Activated CD4-positive, alpha-beta T cell treated with anti-CD3 and anti-CD28 coated beads, Interleukin-2, amount 50 U/mL, for 1 hour (primary cell): ENCODE results near the gene SYNCRIP.
"Not testable (repeated sequence)": the region's sequence is repeated elsewhere in the genome, so short reads cannot be mapped to it uniquely, and the experiment has no call there.

Experiments
- DNase-seq: peaks from one replicate; pipeline ENCODE4 v3.0.0-alpha.2; 2020

Gene SYNCRIP

DNA sequence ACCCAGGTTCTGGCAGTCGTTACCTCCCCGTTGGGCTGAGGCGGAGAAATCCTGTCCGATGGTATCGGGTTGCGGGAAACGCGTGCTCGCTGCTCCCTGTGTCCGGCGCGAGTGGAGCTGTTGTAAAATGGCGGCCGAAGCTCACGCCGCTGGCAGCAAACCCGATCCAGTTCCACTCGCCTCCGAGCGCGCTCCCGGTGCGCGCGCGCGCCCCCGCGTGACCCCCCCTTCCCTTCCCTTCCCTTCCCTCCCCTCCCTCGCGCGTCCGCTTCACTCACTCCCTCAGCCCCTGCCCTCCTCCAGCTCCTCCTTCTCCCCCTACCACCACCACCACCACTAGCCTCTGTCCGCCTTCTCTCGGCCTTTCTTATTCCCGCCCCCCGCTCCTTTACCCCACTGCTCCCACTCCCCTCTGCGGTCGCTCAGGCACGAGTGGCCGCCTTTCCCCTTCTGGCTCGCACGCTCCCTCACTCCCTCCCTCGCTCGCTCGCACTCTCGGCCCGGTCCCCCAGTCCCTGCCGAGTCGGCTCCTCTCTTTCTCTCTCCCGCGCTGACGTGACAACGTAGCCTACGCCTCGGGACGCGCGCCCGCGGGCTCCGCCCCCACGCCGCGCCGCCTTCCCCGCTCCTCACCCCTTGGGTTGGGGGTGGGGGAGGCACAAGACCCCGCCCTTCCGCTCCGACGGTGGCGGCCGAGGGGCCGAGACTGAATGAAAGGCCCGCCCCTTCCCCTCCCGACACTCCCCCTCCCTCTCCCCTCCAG lies at the start of gene SYNCRIP:
TSS of gene SYNCRIP (minus strand) at position 113 of the 763 bp plus-strand sequence. CDS start 1,447 bp downstream, outside the sequence.
- DNase-seq, result peak; percentile 96

- DNase-seq, result no peak
Measured at GRCh38 chr6:85691478-85691877, 48.8 kb upstream of the SYNCRIP start.

DNA sequence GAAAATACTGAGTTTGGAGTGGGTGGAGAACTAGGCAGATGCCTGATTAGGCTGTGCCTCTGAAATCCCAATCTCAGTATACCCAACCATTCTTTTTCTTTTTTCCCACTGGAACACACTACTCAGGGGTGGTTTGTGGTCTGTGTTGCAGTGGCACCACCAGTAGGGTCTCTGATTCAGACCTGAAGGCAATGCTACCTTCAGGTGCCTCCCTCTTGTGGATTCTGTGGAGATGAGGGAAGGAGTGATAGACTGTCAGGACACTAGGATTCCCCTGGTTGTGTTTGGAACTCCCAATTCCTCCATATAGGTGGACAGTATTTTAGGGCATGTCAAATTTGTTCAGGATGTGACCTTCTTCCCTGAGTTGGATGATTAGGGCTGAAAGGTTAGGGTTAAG lies 47.4 kb upstream of the SYNCRIP start:
- no peak for DNase-seq

- no peak for DNase-seq
Measured at GRCh38 chr6:85685713-85686112, 43.0 kb upstream of the SYNCRIP start.

DNA sequence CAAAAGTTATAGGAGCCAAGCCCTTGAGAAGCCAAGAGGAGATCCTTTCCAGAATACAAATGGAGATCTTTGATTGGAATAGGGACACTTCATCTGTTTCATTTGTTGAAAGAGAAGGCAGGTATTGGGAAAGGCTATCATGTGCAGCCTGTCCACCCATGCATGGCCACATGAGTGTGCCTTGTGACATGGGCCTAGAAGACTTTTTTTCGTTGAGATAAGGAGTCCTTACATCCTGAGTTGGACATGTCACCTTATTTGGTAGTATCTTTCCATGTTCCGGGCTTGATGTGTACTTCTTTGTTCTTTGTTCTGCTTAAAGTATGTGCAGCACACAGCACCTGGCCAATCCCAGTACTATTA lies 42.1 kb upstream of the SYNCRIP start:
- DNase-seq, result no peak

- no peak for DNase-seq
Measured at GRCh38 chr6:85684133-85684808, 41.6 kb upstream of the SYNCRIP start.

DNA sequence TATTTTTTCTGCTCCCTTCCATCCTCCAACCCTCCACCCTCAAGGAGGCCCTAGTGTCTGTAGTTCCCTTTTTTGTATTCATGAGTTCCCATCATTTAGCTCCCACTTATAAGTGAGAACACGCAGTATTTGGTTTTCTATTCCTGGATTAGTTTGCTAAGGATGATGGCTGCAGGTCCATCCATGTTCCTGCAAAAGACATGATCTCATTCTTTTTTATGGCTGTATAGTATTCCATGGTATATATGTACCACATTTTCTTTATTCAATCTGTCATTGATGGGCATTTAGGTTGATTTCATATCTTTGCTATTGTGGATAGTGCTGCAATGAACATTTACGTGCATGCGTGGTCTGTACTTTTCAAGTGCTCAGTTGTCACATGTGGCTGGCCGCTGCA lies 39.2 kb upstream of the SYNCRIP start:
- DNase-seq, result not testable (repeated sequence)

- no peak for DNase-seq
Measured at GRCh38 chr6:85680388-85680787, 37.7 kb upstream of the SYNCRIP start.

GRCh38 chr6:85679445-85680123 lies 36.9 kb upstream of the SYNCRIP start:
- DNase-seq, result no peak

GRCh38 chr6:85678602-85679444 lies 36.1 kb upstream of the SYNCRIP start:
- DNase-seq, result peak; percentile 98

DNA sequence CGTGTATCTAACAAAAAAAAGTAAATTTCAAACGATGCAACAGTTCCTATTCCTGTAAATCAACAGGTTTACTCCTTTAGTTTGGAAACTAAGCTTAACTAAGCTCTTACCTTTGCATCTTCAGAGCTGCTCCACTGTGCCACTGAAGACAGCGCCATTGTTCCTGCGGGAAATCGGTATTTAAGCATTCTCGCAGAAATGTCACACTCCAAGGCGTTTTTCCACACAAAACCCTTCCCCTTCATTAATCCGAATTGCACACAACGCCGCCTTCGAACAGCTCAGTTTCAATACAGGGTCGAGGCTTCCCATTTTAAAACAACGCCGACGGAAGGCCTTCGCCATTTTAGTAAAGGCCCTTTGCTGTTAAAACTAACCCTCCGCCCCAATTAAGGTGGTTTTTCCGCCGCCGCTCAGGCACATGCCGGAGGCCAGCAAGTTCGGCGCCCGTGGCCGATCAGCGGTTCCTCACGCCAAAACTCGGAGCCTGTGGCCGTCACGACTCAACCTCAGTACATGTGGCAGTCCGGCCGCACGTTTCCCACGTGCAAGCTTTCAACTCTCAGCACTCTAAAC lies 35.4 kb upstream of the SYNCRIP start:
- no peak for DNase-seq

- DNase-seq, result no peak
Measured at GRCh38 chr6:85677234-85677956, 34.7 kb upstream of the SYNCRIP start.

DNA sequence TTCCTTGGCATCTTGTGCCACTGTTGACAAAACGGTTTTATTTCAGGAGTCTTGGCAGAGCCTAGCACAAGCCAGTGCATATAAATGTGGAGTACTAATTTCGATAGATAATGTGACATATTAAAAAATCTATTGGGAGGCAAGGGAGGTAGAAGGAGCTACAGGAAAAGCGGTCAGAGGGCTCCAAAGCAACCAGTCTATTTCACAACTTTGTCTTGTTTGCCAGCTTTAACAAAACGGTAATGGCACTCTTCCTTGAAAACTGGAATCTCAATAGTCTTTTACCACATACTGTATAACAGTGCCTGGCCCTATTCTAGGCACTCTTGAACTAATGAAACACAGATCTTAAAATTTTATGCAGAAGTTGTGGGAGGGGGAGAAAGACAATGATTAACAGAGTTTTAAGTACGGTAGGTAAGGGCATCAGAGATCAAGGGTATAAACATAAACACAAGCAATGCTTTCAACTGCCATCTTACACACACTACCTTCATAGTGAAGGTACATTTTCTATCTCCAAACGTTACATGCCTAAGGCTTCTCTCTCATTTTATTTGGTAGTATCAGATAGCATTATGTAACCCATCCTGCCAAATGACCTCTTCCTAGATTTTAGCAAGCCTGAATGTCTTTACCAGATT lies 33.5 kb upstream of the SYNCRIP start:
- DNase-seq, result no peak

DNA sequence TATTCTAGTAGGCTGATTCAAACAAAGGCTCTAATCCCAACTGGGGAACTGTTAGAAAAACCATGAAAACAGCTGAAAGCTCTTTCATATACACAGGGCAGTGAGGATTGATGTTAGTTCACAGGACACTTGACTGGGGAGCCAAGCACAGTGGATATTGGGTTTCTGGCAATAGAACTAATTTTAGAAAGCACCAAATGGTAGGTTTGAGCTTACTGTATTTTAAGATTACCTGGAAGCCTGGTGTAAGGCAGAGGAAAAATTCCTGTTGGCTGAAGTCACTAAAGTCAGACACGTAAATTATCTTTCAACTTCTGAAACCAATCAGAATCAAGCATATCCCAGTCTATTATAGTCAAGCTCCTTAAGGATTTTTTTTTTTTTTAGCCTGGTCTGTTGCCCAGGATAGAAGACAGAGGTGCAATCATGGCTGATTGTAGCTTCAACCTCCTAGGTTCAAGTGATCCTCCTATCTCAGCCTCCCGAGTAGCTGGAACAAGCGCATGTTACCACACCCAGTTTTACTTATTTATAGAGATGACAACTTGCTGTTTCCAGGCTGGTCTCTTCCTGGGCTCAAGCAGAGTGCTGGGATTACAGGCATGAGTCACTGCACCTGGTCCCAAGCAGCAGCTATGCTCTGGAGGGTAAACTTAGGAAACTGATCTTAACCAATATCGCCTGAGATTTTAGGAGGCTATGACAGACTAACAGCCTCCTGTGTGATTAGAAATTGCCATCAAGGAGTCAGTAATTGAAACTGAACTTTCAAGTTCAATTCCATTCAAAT lies 32.5 kb upstream of the SYNCRIP start:
- no peak for DNase-seq

DNA sequence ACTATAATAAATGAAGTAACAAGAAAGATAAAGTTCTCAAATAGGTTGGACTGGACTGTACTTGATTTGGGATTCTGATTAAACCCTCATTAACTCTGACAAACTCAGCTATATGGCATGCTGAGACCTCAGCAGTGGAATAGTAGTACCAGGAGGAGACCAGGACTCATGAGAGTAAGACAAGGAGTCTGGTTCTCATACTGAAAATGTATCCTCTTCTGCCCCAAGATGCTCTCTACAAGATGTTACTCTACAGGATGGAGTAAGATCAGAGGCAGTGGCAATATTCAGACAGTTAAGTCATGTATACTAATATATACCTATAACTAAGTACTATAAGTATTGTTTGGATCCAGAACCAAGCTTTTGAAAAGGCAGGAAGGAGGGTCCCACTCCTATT lies 31.9 kb upstream of the SYNCRIP start:
- DNase-seq, result no peak

- no peak for DNase-seq
Measured at GRCh38 chr6:85673198-85674139, 30.8 kb upstream of the SYNCRIP start.

DNA sequence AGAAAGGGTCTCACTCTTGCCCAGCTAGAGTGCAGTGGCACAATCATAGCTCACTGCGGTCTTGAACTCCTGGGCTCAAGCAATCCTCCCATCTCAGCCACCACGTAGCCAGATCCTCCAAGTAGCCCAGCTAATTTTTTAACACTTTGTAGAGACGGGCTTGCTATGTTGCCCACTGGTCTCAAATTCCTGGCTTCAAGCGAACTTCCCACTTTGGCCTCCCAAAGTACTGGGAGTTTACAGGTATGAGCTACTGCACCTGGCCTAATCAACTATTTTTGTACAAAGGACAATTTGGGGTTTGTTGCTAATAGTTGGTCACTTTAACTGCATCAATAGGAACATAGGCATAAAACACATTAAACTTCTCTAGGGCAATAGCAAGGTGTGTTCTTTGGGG lies 29.9 kb upstream of the SYNCRIP start:
- DNase-seq, result no peak

DNA sequence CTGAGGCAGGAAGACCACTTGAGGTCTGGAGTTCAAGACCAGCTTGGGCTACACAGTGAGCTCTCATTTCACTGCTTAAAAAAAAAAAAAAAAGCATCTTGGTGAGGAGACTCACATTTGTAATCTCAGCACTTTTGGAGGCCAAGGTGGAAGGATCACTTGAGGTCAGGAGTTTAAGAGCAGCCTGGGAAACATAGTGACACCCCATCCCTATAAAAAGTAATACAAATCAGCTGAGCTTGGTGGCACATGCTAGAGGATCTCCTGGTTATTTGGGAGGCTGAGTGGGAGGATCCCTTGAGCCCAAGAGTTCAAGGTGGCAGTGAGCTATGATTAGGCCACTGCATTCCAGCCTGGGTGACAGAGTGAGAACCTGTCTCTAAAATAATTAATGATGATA lies 29.4 kb upstream of the SYNCRIP start:
- DNase-seq, result no peak

DNA sequence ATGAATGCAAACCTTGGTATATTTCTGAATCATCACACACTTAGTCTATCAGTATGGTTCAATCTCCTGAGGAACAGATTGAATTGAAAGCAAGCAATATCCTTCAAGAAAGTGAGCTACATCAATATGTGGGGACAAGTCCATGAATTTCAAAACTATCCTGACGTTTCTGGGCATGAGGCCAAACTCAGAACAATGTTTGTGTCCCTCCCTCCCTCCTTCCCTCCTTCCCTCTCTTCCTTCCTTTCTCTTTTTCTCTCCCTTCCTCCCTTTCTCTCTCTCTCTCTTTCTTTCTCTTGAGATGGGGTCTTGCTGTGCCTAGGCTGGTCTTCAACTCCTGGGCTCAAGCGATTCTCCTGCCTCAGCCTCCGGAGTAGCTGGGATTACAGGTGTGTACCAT lies 27.9 kb upstream of the SYNCRIP start:
- no peak for DNase-seq
